Erythroblast (primary cell): ENCODE results near the gene CDK15.

Experiments used
- GATA1 ChIP-seq: IDR thresholded peaks from 2 replicates; pipeline ENCODE4 v1.6.1; 2011; ENCODE audit warnings: low read depth, mild to moderate bottlenecking, control low read depth, low read length, moderate library complexity
- POLR2A ChIP-seq: IDR thresholded peaks from 2 replicates; pipeline ENCODE4 v1.6.1; 2011; ENCODE audit warnings: mild to moderate bottlenecking, low read length

DNA sequence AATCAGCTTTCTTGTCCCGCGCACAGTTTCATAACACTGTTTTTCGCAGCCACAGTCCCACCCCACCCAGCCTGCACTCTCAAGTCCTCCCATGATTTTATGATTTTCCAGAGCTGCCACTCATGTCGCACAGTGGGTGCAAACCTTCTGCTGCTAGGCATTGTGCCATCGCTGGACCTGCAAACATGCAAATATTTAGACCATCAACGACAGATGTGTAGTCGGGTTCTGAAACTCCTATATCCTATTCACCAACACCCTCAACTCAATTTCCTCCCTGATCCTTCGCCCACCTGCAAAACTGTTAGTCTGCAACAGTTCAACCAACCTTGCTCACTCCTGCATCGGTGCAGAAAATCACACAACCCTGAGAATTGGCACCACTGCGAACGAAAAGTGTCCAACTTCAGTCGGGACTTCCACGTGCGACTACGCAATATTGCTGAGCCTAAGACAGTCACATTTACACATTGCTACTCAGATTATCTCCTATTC lies 24.7 kb upstream of the CDK15 start:
- TF ChIP-seq POLR2A (no peak), GATA1 (no peak)
